ENCODE results near the gene ARHGEF25. TPM values are rescaled to one million over a fixed set of nuclear protein-coding genes. Genes with fewer than 3 reads are reported as not detected.
"Not testable (repeated sequence)": the region's sequence is repeated elsewhere in the genome, so short reads cannot be mapped to it uniquely, and the experiment has no call there.

The ARHGEF25 gene
- total RNA-seq, 2 experiments from 2014 or later, result 0.25 to 0.42 TPM

- no peak overlapping the region for H3K27ac Mint-ChIP-seq
- no peak for DNase-seq
- POLR2A ChIA-PET, result interaction anchor here (0.5 kb wide), 1 partner anchor 128 kb away, joined by 3 read pairs; no protein-coding TSS in a partner anchor
- no peaks in the 10 kb centered on the region for H3K9me3 Mint-ChIP-seq
- CTCF ChIA-PET, result interaction anchor here (0.6 to 1.8 kb wide), 6 partner anchors 10 to 171 kb away, joined by 3 to 7 read pairs (median 4); partner anchors contain the start of gene OS9
- peaks cover 18% of the 10 kb centered on the region for H3K4me1 Mint-ChIP-seq
- no peaks in the 10 kb centered on the region for H3K36me3 Mint-ChIP-seq (ENCODE audit: low read depth)
- H3K27me3 Mint-ChIP-seq, result peaks cover 77% of the 10 kb centered on the region
- no peak overlapping the region for H3K4me3 Mint-ChIP-seq
These were observed 18.7 kb downstream of the ARHGEF25 start for GRCh38 chr12:57629897-57630471.

GRCh38 chr12:57630891-57631433 lies 19.7 kb downstream of the ARHGEF25 start:
- Mint-ChIP-seq H3K9me3 (no peaks in the 10 kb centered on the region), H3K4me1 (peaks cover 18% of the 10 kb centered on the region), H3K4me3 (no peak overlapping the region), H3K27me3 (peaks cover 70% of the 10 kb centered on the region), H3K27ac (no peak overlapping the region), H3K36me3 (ENCODE audit: low read depth) (no peaks in the 10 kb centered on the region)
- POLR2A ChIA-PET, result no interaction called here
- no peak for DNase-seq
- CTCF ChIA-PET, result interaction anchor here (0.6 to 2.9 kb wide), 9 partner anchors 9 to 392 kb away, joined by 3 to 16 read pairs (median 4); partner anchors contain the start of gene OS9

GRCh38 chr12:57631566-57632072 lies 20.4 kb downstream of the ARHGEF25 start:
- H3K27me3 Mint-ChIP-seq, result peaks cover 64% of the 10 kb centered on the region
- ChIA-PET CTCF (interaction anchor here (0.9 to 2.9 kb wide), 6 partner anchors 10 to 392 kb away, joined by 3 to 16 read pairs (median 5); partner anchors contain the start of gene OS9), POLR2A (no interaction called here)
- no peak for DNase-seq
- peaks cover 18% of the 10 kb centered on the region for H3K4me1 Mint-ChIP-seq
- peak overlapping the region; percentile 16 for H3K4me3 Mint-ChIP-seq
- no peak overlapping the region for H3K27ac Mint-ChIP-seq
- no peaks in the 10 kb centered on the region for H3K36me3 Mint-ChIP-seq (ENCODE audit: low read depth)
- H3K9me3 Mint-ChIP-seq, result no peaks in the 10 kb centered on the region

- Mint-ChIP-seq H3K36me3 (ENCODE audit: low read depth) (no peaks in the 10 kb centered on the region), H3K27me3 (peaks cover 58% of the 10 kb centered on the region), H3K9me3 (no peaks in the 10 kb centered on the region), H3K27ac (no peak overlapping the region), H3K4me3 (peak overlapping the region; percentile 68), H3K4me1 (peaks cover 14% of the 10 kb centered on the region)
- POLR2A ChIA-PET, result no interaction called here
- DNase-seq, result no peak
- CTCF ChIA-PET, result interaction anchor here (0.7 to 2.9 kb wide), 14 partner anchors 11 to 176 kb away, joined by 3 to 16 read pairs (median 4); partner anchors contain the start of genes CDK4 and OS9
These were observed 21.1 kb downstream of the ARHGEF25 start for GRCh38 chr12:57632073-57632957.

- DNase-seq, result peak; percentile 64
- POLR2A ChIA-PET, result no interaction called here
- no peak within 1 kb of the TSS for H3K27ac Mint-ChIP-seq
- H3K9me3 Mint-ChIP-seq, result no peaks in the 10 kb centered on the region
- H3K4me3 Mint-ChIP-seq, result peak within 1 kb of the TSS; percentile 68
- no peaks in the 10 kb centered on the region for H3K36me3 Mint-ChIP-seq (ENCODE audit: low read depth)
- CTCF ChIA-PET, result interaction anchor here (0.7 to 2.9 kb wide), 14 partner anchors 11 to 177 kb away, joined by 3 to 16 read pairs (median 4); partner anchors contain the start of genes CDK4 and OS9
- H3K4me1 Mint-ChIP-seq, result peaks cover 9% of the 10 kb centered on the region
- peaks cover 56% of the 10 kb centered on the region for H3K27me3 Mint-ChIP-seq
These were observed 22.0 kb downstream of the ARHGEF25 start, which contains the start of gene B4GALNT1 for GRCh38 chr12:57632958-57633840. TSS of gene B4GALNT1 (minus strand) at chr12:57633201. CDS start at chr12:57632132, 1,069 bp downstream.

DNA sequence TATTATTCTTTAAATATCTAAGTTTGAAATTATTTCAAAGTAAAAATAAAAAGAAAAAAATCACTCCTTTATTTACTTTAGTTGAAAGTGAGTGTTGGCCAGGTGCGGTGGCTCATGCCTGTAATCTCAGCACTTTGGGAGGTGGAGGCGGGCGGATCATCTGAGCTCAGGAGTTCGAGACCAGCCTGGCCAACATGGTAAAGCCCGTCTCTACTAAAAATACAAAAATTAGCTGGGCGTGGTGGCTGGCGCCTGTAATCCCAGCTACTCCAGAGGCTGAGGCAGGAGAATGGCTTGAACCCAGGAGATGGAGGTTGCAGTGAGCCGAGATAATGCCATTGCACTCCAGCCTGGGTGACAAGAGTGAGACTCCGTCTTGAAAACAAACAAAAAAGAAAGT lies 25.5 kb downstream of the ARHGEF25 start:
- H3K36me3 Mint-ChIP-seq (ENCODE audit: low read depth); H3K9me3 Mint-ChIP-seq; DNase-seq; H3K4me3 Mint-ChIP-seq; H3K27ac Mint-ChIP-seq; H3K4me1 Mint-ChIP-seq: not testable (repeated sequence)
- ChIA-PET POLR2A (interaction anchor here (0.6 kb wide), 2 partner anchors 10 to 150 kb away, joined by 4 read pairs; no protein-coding TSS in a partner anchor), CTCF (interaction anchor here (0.9 to 1.3 kb wide), 2 partner anchors 10 to 14 kb away, joined by 3 read pairs; no protein-coding TSS in a partner anchor)
- H3K27me3 Mint-ChIP-seq, result peaks cover 37% of the 10 kb centered on the region

DNA sequence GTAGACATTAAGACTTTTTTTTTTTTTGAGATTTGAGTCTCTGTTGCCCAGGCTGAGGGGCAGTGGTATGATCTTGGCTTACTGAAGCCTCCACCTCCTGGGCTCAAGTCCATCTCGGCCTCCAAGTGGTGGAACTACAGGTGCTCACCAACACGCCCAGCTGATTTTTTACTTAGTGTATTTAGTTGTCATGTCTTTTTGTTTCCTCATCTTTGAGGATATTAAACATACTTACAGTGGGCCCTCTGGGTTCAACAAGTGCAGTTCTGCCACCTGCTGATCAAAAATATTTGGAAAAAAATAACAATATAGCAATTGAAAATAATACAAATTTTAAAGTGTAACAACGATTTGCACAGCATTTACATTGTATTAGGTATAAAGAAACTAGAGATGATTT lies 26.1 kb downstream of the ARHGEF25 start:
- POLR2A ChIA-PET, result interaction anchor here (0.6 kb wide), 1 partner anchor 10 kb away, joined by 4 read pairs; no protein-coding TSS in a partner anchor
- Mint-ChIP-seq H3K4me1 (peaks cover 6% of the 10 kb centered on the region), H3K36me3 (ENCODE audit: low read depth) (no peaks in the 10 kb centered on the region), H3K27ac (no peak overlapping the region), H3K27me3 (peaks cover 35% of the 10 kb centered on the region), H3K9me3 (no peaks in the 10 kb centered on the region), H3K4me3 (no peak overlapping the region)
- CTCF ChIA-PET, result interaction anchor here (1.4 to 1.6 kb wide), 2 partner anchors 10 to 54 kb away, joined by 4 to 5 read pairs; no protein-coding TSS in a partner anchor
- no peak for DNase-seq

- Mint-ChIP-seq H3K36me3 (ENCODE audit: low read depth) (no peaks in the 10 kb centered on the region), H3K27me3 (peaks cover 34% of the 10 kb centered on the region), H3K9me3 (no peaks in the 10 kb centered on the region), H3K4me3 (no peak overlapping the region), H3K27ac (no peak overlapping the region), H3K4me1 (peaks cover 5% of the 10 kb centered on the region)
- ChIA-PET POLR2A (no interaction called here), CTCF (interaction anchor here (1.2 to 1.6 kb wide), 3 partner anchors 10 to 103 kb away, joined by 3 to 5 read pairs (median 4); no protein-coding TSS in a partner anchor)
- no peak for DNase-seq
These were observed 26.9 kb downstream of the ARHGEF25 start for GRCh38 chr12:57638096-57638495.

GRCh38 chr12:57640175-57641042 lies 29.2 kb downstream of the ARHGEF25 start:
- no peak for DNase-seq
- H3K4me3 Mint-ChIP-seq, result no peak overlapping the region
- POLR2A ChIA-PET, result no interaction called here
- CTCF ChIA-PET, result no interaction called here
- H3K36me3 Mint-ChIP-seq (ENCODE audit: low read depth), result no peaks in the 10 kb centered on the region
- peaks cover 23% of the 10 kb centered on the region for H3K27me3 Mint-ChIP-seq
- H3K9me3 Mint-ChIP-seq, result no peaks in the 10 kb centered on the region
- H3K4me1 Mint-ChIP-seq, result no peaks in the 10 kb centered on the region
- no peak overlapping the region for H3K27ac Mint-ChIP-seq

DNA sequence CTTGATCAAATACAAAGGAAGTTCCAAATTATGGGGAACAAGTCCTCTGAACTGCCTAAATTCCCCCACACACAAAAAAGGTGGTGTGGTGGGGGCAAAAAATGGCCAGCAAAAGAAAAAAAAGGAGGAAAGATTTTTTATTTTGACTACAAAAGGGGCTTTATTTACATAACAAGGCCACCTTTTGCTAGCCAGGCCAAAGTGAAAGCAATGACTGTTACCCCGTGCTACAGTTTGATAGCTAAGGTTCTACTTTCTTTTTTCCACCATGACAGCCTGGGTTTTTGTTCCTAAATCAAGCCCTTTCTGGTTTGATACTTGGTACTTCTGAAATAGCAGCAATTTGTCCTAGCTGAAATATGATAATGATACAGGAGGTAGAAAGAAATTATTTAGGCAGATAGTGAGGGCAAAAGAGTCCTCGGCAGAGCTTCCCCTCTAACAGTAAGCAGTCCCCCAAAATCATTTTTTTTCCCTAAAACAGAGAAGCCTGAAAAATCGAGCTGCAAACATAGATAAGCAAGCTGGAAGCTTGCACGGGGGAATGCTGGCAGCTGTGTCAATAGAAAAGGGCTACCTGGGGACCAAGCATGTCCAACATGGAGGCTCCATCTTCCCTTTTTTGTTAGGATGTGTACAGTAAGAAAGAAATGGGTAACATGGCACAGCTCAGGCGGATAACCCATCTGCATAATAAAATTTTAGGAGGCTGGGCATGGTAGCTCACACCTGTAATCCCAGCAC lies 30.6 kb downstream of the ARHGEF25 start:
- ChIA-PET CTCF (interaction anchor here (0.5 to 1.0 kb wide), 4 partner anchors 11 to 317 kb away, joined by 3 to 7 read pairs (median 4); no protein-coding TSS in a partner anchor), POLR2A (no interaction called here)
- Mint-ChIP-seq H3K27me3 (peaks cover 20% of the 10 kb centered on the region), H3K9me3 (peaks cover 2% of the 10 kb centered on the region), H3K27ac (no peak overlapping the region), H3K4me1 (no peaks in the 10 kb centered on the region), H3K4me3 (no peak overlapping the region), H3K36me3 (ENCODE audit: low read depth) (no peaks in the 10 kb centered on the region)
- DNase-seq, result no peak

Measured in activated CD4-positive, alpha-beta T cell treated with anti-CD3 and anti-CD28 coated beads, Interleukin-2, amount 10 ng/mL, durations not matched to agents 7 days and 5 days (primary cell).